NCI-H345 treated with DMSO at 0.1 percent for 48 hours (cell line): ENCODE results near the gene GOLGA3.
"Not testable (repeated sequence)": the region's sequence is repeated elsewhere in the genome, so short reads cannot be mapped to it uniquely, and the experiment has no call there.

Source experiments
- DNase-seq: peaks from one replicate; lab custom pipeline; 2025; ENCODE audit not compliant: unreplicated experiment; lab: John Stamatoyannopoulos, UW

Gene GOLGA3

DNA sequence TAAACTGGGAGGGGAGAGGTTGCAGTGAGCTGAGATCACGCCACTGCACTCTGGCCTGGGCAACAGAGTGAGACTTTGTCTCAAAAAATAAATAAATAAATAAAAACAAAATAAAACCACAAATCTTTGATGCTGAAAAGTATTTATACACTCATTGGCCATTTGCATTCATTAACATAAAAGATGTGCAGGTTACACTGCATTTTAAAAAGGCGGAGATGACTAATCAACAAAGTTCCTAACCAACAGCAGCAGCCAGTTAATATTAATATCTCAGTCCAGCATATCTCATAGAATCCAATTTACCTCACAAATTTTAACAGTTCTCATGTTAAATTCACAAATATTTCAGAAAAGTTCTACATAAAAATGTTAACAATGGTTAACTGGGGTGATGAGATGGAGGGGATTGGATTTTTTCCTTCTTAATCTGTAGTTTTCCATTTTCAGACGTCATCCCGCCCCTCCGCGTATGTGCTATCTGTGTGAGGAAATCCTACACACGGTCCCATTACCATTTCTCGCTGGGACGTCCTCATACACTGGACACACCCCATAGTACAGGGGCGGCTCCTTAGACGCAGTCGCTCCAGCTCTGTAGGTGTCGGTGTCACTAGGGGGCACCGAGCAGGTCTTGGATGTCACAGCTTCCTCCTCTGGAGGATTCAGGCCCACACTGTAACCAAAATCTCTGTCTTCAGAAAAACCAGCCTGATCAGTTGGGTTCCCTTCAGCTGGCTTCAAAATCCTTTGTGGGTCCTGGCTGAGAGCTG is 74.3 kb downstream of the GOLGA3 start:
- DNase-seq = no peak

DNA sequence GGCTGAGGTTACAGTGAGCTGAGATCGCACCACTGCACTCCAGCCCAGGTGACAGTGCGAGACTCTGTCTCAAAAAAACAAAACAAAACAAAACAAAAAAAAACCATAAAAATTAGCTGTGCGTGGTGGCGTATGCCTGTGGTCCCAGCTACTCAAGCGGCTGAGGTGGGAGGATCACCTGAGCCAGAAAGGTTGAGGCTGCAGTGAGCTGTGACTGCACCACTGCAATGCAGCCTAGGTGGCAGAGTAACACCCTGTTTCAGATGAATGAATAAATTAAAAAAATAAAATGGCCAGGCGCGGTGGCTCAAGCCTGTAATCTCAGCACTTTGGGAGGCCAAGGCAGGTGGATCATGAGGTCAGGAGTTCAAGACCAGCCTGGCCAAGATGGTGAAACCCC is 75.0 kb downstream of the GOLGA3 start:
- DNase-seq = not testable (repeated sequence)

GRCh38 chr12:132748319-132748718 is 80.3 kb downstream of the GOLGA3 start:
- no peak for DNase-seq

DNA sequence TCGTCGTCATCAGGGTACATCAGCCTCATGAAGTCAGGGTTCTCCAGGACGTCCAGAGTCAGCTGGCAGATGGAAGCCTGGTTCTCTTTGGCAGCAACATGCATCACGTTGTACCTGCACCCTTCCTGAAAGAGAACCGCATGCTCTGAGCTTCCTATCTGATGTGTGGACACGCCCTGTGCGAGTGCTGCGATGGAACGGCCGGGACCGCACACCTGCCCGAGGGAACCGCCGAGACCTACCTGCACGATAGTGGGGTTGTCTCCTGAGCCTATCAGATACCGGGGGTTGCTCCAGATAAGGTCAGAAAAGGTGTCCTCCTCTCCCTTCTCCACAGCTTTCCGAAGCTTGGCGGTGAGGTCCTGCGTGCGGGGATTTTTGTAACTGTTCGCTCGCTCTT is 80.8 kb downstream of the GOLGA3 start:
- DNase-seq = no peak

- DNase-seq = no peak
Measured at GRCh38 chr12:132747395-132747794, 81.3 kb downstream of the GOLGA3 start.

DNA sequence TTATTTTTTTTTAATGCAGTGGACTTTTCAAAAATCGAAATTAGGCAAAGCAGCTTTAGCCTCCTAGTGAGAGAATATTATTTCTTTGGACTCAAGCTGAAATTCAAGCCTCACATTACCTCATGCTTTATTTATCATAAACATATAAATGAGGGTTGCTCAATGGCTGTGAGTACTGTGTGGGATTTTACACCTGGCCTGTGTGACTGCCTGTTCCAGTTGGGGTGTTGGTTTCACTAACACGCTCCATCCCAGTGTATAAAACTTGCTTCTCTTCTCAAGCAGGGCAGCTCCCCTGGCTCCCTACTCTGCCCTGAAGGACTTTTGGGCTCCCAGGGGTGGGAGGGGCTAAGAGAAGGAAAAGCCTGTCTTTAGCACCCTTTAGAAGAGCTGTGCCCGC is 82.1 kb downstream of the GOLGA3 start:
- DNase-seq = no peak

GRCh38 chr12:132743831-132744230 is 84.8 kb downstream of the GOLGA3 start:
- no peak for DNase-seq

- no peak for DNase-seq
Measured at GRCh38 chr12:132741620-132742019, 87.0 kb downstream of the GOLGA3 start.

GRCh38 chr12:132740652-132741051 is 88.0 kb downstream of the GOLGA3 start:
- DNase-seq = no peak

DNA sequence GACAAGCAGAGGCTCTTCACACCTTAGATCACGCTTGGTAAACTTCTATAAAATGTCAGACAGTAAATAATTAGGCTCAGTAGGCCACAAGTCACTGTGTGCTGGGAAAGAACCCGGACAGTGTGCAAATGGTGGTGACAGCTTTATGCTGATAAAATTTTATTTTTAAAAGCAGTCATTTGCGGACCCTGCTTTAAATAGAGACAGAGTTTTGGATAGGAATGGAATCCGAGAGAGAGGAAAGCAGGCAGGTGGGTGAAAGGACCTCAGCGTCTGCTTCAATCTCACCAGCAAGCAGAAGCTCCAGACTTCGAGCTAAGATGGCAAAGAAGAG is 88.4 kb downstream of the GOLGA3 start:
- DNase-seq = no peak

DNA sequence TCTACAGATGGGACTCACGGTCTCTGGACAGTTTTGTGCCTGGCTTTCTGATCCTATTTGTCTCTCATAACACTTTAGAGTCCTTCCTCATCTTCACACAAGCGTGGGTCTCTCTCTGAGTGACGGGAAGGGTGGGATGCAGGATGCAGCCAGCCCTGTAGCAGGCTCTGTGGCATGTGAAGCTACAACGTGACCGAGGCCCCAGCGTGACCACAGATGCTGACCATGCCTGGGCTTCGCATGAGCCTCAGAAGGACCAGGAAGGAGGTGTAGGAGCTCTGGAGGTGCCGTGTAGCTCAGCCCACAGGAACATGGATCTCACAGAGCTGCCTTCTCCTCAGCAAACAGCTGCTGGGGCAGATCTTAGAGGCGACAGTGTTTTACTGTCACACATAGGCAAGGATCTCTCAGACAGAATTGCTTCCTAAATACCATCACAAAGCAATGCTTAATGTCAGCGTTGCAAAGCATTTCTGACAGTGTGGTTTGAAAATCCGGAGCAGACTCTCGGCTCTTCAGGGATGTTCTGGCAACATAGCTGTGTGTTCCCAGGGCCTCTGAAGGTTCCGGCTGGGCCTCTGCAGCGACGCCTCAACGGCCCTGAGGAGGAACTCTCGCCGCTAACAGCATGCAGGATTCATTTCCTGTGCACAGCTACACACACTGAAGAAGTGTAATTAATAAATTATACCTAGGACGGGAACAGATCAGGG is 88.9 kb downstream of the GOLGA3 start:
- no peak for DNase-seq

GRCh38 chr12:132736913-132737312 is 91.8 kb downstream of the GOLGA3 start:
- DNase-seq = no peak

DNA sequence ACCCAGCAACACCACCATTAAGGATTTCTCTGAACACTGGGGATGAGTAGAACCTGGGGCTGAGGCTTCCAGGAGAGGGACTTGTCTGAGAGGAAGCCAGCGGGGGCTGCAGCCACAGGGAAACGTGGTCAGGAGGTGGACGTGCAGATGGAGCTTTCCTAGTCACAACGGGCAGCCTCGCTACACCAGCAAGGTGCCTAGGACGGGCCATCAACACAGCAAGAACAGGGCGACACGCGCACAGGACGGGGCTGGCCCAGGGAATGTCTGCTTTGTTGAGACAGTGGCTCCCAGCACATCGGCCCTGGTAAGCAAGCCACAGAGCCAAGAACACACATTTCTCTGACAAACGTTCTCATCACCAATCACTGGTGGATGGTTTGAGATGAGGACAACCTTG is 92.3 kb downstream of the GOLGA3 start:
- no peak for DNase-seq

- no peak for DNase-seq
Measured at GRCh38 chr12:132735496-132735895, 93.2 kb downstream of the GOLGA3 start.

- DNase-seq = no peak
Measured at GRCh38 chr12:132734206-132734605, 94.5 kb downstream of the GOLGA3 start.

- DNase-seq = no peak
Measured at GRCh38 chr12:132731574-132731973, 97.1 kb downstream of the GOLGA3 start.

- DNase-seq = no peak
Measured at GRCh38 chr12:132730353-132730752, 98.3 kb downstream of the GOLGA3 start.

DNA sequence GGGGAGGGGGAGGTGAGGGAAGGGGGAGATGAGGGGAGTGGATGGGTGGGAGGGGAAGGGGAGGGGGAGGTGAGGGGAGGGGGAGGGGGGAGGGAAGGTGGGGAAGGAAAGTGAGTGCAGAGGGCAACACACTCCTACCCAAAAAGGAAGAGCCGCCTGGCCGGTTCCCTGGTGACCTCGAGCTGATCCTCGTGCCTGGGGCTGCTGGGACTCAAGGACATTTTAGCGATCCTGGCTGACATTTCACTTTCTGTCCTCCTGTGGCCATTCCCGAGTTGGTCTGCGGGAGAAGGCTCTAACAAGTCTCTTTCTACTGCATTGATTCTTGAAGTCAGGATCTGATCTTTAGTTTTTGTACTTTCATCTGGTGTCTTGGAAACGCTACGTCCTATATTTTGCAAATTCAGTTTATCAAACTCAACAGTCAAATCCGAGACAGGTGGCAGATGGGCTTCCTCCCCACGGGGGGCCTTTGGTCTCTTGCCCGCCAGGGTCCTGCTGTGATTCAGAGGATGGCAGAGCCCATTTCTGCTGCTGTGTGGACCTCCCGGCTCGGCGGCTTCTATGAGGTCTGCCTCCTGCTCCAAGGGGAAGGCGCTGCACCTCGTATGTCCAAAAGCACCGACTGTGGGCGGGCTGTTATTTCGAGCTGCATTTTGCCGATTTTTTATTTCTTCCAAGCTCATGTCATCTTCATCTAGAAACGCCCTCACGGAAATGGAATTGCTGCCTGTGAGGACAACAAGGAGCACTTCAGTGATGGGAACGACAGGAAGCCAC is 98.9 kb downstream of the GOLGA3 start:
- no peak for DNase-seq

DNA sequence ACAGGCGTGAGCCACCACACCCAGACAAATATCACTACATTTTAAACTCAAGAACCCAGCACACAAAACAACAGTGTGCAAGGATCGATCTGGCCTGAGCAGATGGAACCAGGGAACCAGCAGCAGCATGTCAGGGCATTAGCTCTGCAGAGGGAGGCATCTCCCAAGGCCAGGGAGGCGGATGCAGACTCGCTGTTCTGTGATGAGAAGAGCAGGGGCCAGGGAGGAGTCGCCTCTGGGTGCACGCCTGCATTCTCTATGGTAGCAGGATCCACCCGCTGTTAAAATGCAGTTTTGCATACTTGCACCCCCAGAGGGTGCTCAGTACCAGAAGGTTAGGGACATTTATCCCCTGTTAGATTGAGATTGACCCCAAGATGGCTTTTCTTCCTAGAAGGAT is 100.2 kb downstream of the GOLGA3 start:
- DNase-seq = no peak

- no peak for DNase-seq
Measured at GRCh38 chr12:132727091-132727794, 101.4 kb downstream of the GOLGA3 start.

- DNase-seq = no peak
Measured at GRCh38 chr12:132726386-132726785, 102.3 kb downstream of the GOLGA3 start.
